Measurements from ENCODE around the gene RAD51C.

DNA sequence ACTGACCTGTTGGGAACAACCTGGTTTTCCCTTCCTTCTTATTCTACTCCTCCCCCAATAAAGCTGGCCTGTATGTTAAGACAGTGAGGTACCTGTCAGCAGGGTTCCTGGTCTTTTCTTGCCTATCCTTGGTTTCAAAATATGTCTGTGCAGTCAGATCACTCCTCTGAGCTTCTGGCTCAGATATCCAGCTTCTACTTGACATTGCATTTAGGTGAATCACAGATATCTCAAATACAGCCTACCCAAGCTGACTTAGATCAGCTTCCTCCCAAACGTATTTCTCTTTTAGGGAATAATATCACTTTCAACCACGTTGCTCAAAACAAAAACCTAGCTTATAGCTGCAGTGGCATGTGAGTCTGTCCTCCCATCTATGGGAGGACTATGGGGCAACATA lies 49.3 kb upstream of the RAD51C start:
- TF ChIP-seq, protein P1, sequence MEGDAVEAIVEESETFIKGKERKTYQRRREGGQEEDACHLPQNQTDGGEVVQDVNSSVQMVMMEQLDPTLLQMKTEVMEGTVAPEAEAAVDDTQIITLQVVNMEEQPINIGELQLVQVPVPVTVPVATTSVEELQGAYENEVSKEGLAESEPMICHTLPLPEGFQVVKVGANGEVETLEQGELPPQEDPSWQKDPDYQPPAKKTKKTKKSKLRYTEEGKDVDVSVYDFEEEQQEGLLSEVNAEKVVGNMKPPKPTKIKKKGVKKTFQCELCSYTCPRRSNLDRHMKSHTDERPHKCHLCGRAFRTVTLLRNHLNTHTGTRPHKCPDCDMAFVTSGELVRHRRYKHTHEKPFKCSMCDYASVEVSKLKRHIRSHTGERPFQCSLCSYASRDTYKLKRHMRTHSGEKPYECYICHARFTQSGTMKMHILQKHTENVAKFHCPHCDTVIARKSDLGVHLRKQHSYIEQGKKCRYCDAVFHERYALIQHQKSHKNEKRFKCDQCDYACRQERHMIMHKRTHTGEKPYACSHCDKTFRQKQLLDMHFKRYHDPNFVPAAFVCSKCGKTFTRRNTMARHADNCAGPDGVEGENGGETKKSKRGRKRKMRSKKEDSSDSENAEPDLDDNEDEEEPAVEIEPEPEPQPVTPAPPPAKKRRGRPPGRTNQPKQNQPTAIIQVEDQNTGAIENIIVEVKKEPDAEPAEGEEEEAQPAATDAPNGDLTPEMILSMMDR (IDR thresholded peaks at IDR 0.05) = no peak
- no peak for TF ChIP-seq ZFX (IDR thresholded peaks at IDR 0.05; ENCODE audit: borderline replicate concordance)

Data from 22Rv1 (cell line).